IMR-90 (cell line): Measurements from ENCODE around the gene PF4V1. TPM values are rescaled to one million over a fixed set of nuclear protein-coding genes. Genes with fewer than 3 reads are reported as not detected.
A peak's percentile ranks its signal among the peaks of the same experiment; 100 is the strongest.

Source experiments
- ATAC-seq: fragments of 200-7000 bp; cut with Tn5 transposase; 2 replicates; pipeline ENCODE4 v1.9.1; 2020; ENCODE audit warnings: low read depth, mild to moderate bottlenecking, moderate library complexity
- BruUV-seq: library from RNA; stranded (reverse); fragments of 400-500 nt; replicated peaks from 2 replicates; lab custom pipeline; 2021; lab: Mats Ljungman, UMichigan
- CTCF ChIA-PET: fragments of 300-600 bp; formaldehyde crosslinking; extraction: SDS; loops from one replicate; lab custom pipeline; 2021; ENCODE audit warnings: antibody characterized with exemption; lab: Yijun Ruan, JAX
- POLR2A ChIA-PET: fragments of 300-600 bp; sonication (Branson Sonifier 250); formaldehyde crosslinking; loops from one replicate; lab custom pipeline; 2022; ENCODE audit warnings: antibody characterized with exemption; ENCODE audit not compliant: unreplicated experiment; lab: Charles Lee
- DNase-seq: peaks from one replicate; pipeline ENCODE4 v3.0.0; 2013
- H2AFZ ChIP-seq: replicated peaks from 2 replicates; pipeline ENCODE3; 2013; ENCODE audit warnings: low read length, mild to moderate bottlenecking; ENCODE audit not compliant: poor library complexity
- H2AK5ac ChIP-seq: 2 replicates; pipeline ENCODE4 v1.6.1; 2013; ENCODE audit warnings: low read depth, low read length, inconsistent platforms
- H2AK9ac ChIP-seq: replicated peaks from 2 replicates; pipeline ENCODE3; 2013; ENCODE audit warnings: mild to moderate bottlenecking, low read depth, low read length, moderate library complexity; ENCODE audit not compliant: poor library complexity
- H2BK120ac ChIP-seq: 2 replicates; pipeline ENCODE4 v1.6.1; 2013; ENCODE audit warnings: low read depth, low read length, inconsistent platforms
- H2BK15ac ChIP-seq: 3 replicates; pipeline ENCODE4 v1.6.1; 2013; ENCODE audit warnings: low read depth, low read length, inconsistent platforms
- H2BK20ac ChIP-seq: 2 replicates; pipeline ENCODE4 v1.6.1; 2013; ENCODE audit warnings: low read depth, mild to moderate bottlenecking, inconsistent platforms, low read length, moderate library complexity
- H2BK5ac ChIP-seq: 2 replicates; pipeline ENCODE4 v1.6.1; 2013; ENCODE audit warnings: mild to moderate bottlenecking, low read depth, low read length, inconsistent platforms; ENCODE audit not compliant: poor library complexity, severe bottlenecking
- H3K14ac ChIP-seq: replicated peaks from 2 replicates; pipeline ENCODE4 v1.6.1; 2013; ENCODE audit warnings: low read depth, low read length, inconsistent platforms
- H3K18ac ChIP-seq: 2 replicates; pipeline ENCODE4 v1.6.1; 2013; ENCODE audit warnings: low read depth, low read length, control low read depth
- H3K23ac ChIP-seq: 2 replicates; pipeline ENCODE4 v1.6.1; 2013; ENCODE audit warnings: low read depth, low read length, inconsistent platforms
- H3K27ac ChIP-seq: 2 replicates; pipeline ENCODE4 v1.5.1; 2013; ENCODE audit warnings: mild to moderate bottlenecking, control low read depth, low read length; ENCODE audit not compliant: insufficient read depth
- H3K27me3 ChIP-seq: 2 replicates; pipeline ENCODE4 v1.6.1; 2013; ENCODE audit warnings: low read length; ENCODE audit not compliant: control insufficient read depth, insufficient read depth
- H3K36me3 ChIP-seq: 2 replicates; pipeline ENCODE4 v1.6.1; 2013; ENCODE audit warnings: low read length, mixed read lengths; ENCODE audit not compliant: control insufficient read depth, insufficient read depth
- H3K4ac ChIP-seq: 2 replicates; pipeline ENCODE4 v1.6.1; 2013; ENCODE audit warnings: low read depth, low read length, inconsistent platforms
- H3K4me1 ChIP-seq: 2 replicates; pipeline ENCODE4 v1.6.1; 2013; ENCODE audit warnings: low read length, mixed read lengths; ENCODE audit not compliant: control insufficient read depth, insufficient read depth
- H3K4me2 ChIP-seq: 2 replicates; pipeline ENCODE4 v1.6.1; 2013; ENCODE audit warnings: low read depth, mild to moderate bottlenecking, control low read depth, low read length, moderate library complexity
- H3K4me3 ChIP-seq: 2 replicates; pipeline ENCODE4 v1.5.1; 2013; ENCODE audit warnings: low read depth, mild to moderate bottlenecking, control low read depth, low read length, moderate library complexity; ENCODE audit not compliant: insufficient read depth
- H3K56ac ChIP-seq: 2 replicates; pipeline ENCODE4 v1.6.1; 2013; ENCODE audit warnings: low read length, inconsistent platforms; ENCODE audit not compliant: insufficient read depth; ENCODE audit errors: extremely low read depth
- H3K79me1 ChIP-seq, 2 experiments: 2 replicates each; pipeline ENCODE4 v1.6.1; 2013; ENCODE audit warnings: low read length in 2 of 2, inconsistent platforms in 1 of 2, low read depth in 1 of 2
- H3K9ac ChIP-seq: 2 replicates; pipeline ENCODE4 v1.6.1; 2013; ENCODE audit warnings: low read depth, low read length, control low read depth
- H3K9me1 ChIP-seq: 2 replicates; pipeline ENCODE4 v1.6.1; 2013; ENCODE audit warnings: low read length, inconsistent platforms; ENCODE audit not compliant: insufficient read depth
- H3K9me3 ChIP-seq: 2 replicates; pipeline ENCODE4 v1.6.1; 2013; ENCODE audit warnings: low read length; ENCODE audit not compliant: control insufficient read depth, insufficient read depth
- H4K20me1 ChIP-seq: 2 replicates; pipeline ENCODE4 v1.6.1; 2013; ENCODE audit warnings: low read length, inconsistent platforms; ENCODE audit not compliant: insufficient read depth
- H4K5ac ChIP-seq: 2 replicates; pipeline ENCODE4 v1.6.1; 2013; ENCODE audit warnings: mild to moderate bottlenecking, low read depth, low read length, control low read depth
- H4K8ac ChIP-seq, 2 experiments: 2 replicates each; pipeline ENCODE4 v1.6.1; 2013; ENCODE audit warnings: low read depth in 2 of 2, low read length in 2 of 2, control low read depth in 1 of 2, inconsistent platforms in 1 of 2
- H4K91ac ChIP-seq: 2 replicates; pipeline ENCODE4 v1.6.1; 2013; ENCODE audit warnings: low read depth, low read length, inconsistent platforms; ENCODE audit not compliant: insufficient read depth
- RAD21 ChIP-seq: IDR thresholded peaks from 2 replicates; pipeline ENCODE4 v1.6.1; 2012; ENCODE audit warnings: low read length, improper control_type of control experiment
- WGBS, 2 experiments: methylation state at CpG; one replicate each; pipeline versions ENCODE4 v1.1.5 to v1.1.7; 2013; ENCODE audit warnings: missing lambda C conversion rate in 2 of 2; ENCODE audit not compliant: insufficient read length in 1 of 2; ENCODE audit errors: extremely low coverage in 2 of 2; 5-methylcytosine and 5-hydroxymethylcytosine counted together
- dilution Hi-C: fragments of 300-500 bp; cut with HindIII; formaldehyde crosslinking; loops from one replicate; pipeline ENCODE4 v1.14.3; 2018; ENCODE audit warnings: low sequenced_read_pairs; ENCODE audit not compliant: unreplicated experiment
- in situ Hi-C: fragments of 300-500 bp; cut with MboI; formaldehyde crosslinking; loops from 3 replicates; pipeline ENCODE4 v1.14.3; 2019; ENCODE audit warnings: low sequenced_read_pairs, inconsistent platforms, mixed read lengths
- intact Hi-C: fragments of 100-400 bp; cut with micrococcal nuclease; formaldehyde crosslinking; loops from 2 replicates; pipeline ENCODE4 v1.10.0; 2022
- polyA plus RNA-seq, 3 experiments: library from polyadenylated mRNA; depleted of rRNA; stranded (reverse); fragments of >200 nt; gene quantifications; 2 replicates each; pipeline ENCODE4 v1.2.3, GENCODE V29; 2012; ENCODE audit warnings: low replicate concordance in 1 of 3
- total RNA-seq: library from RNA; depleted of rRNA; stranded (reverse); fragments of >200 nt; gene quantifications from 2 replicates; pipeline ENCODE4 v1.2.3, GENCODE V29; 2012
- TF ChIP-seq, protein P1 (sequence below): fragments of 150-350 bp; IDR thresholded peaks from 2 replicates; pipeline ENCODE4 v1.6.1; 2016; ENCODE audit warnings: low read depth, mild to moderate bottlenecking, low read length, moderate library complexity, borderline replicate concordance

PF4V1 gene
- total and polyA plus RNA-seq, 2 of the 4 experiments (the other 2 are of a cell fraction): not detected

DNA sequence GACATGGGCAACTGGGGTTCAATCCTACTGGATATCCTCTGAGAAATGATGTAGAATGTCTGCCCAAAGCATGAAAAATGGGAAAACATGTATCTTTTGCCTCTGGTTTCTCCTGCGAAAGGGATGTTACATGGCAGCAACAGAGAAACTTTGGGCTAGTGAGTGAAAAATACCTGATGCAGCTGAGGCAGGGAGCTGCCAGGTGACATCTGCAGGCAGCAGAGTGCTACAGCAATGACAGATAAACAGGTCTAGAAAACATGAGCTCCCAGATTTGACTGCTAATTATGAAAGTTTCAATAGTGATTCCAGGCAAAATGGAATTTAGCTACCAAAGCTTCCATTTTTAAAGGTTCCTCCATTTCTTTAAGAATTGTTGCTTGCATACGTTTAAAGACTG lies 11.3 kb downstream of the PF4V1 start:
- no peak overlapping the region for H2BK15ac ChIP-seq
- no peaks in the 10 kb centered on the region for H3K36me3 ChIP-seq
- H3K79me1 ChIP-seq: no peaks in the 10 kb centered on the region
- H2BK5ac ChIP-seq: no peak overlapping the region
- H3K4ac ChIP-seq: no peak overlapping the region
- H4K91ac ChIP-seq: no peak overlapping the region
- intact Hi-C loops: loop anchor here (10.0 kb wide), 2 partner anchors 170 to 270 kb away; partner anchors contain the start of gene CXCL3
- H3K4me2 ChIP-seq: no peak overlapping the region
- dilution Hi-C loops: no loop called here
- no peaks in the 10 kb centered on the region for H3K9me3 ChIP-seq
- in situ Hi-C loops: no loop called here
- DNase-seq: no peak
- H3K4me3 ChIP-seq: no peak overlapping the region
- no peak overlapping the region for H2BK120ac ChIP-seq
- H3K27ac ChIP-seq: no peak overlapping the region
- H3K27me3 ChIP-seq: peaks cover 28% of the 10 kb centered on the region
- H3K23ac ChIP-seq: no peak overlapping the region
- POLR2A ChIA-PET: no interaction called here
- peaks cover 2% of the 10 kb centered on the region for H3K9me1 ChIP-seq
- no peak overlapping the region for H4K8ac ChIP-seq
- ATAC-seq: no peak
- no peak overlapping the region for H3K56ac ChIP-seq
- no peak overlapping the region for H3K14ac ChIP-seq
- H2AFZ ChIP-seq: no peak overlapping the region
- H3K4me1 ChIP-seq: peaks cover 12% of the 10 kb centered on the region
- no peak overlapping the region for H3K18ac ChIP-seq
- CTCF ChIA-PET: no interaction called here
- no peak overlapping the region for H2BK20ac ChIP-seq
- no peak overlapping the region for H2AK9ac ChIP-seq
- no peaks in the 10 kb centered on the region for H4K20me1 ChIP-seq
- no TSS peak for BruUV-seq
- H4K5ac ChIP-seq: no peak overlapping the region
- no peak overlapping the region for H3K9ac ChIP-seq
- TF ChIP-seq RAD21: 0 out of 2 replicates have a peak, but pooled peaks have one; percentile 7
- TF ChIP-seq, protein P1, sequence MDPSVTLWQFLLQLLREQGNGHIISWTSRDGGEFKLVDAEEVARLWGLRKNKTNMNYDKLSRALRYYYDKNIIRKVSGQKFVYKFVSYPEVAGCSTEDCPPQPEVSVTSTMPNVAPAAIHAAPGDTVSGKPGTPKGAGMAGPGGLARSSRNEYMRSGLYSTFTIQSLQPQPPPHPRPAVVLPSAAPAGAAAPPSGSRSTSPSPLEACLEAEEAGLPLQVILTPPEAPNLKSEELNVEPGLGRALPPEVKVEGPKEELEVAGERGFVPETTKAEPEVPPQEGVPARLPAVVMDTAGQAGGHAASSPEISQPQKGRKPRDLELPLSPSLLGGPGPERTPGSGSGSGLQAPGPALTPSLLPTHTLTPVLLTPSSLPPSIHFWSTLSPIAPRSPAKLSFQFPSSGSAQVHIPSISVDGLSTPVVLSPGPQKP: no peak
- WGBS, 2 experiments: 100% methylated on average over 1 of the region's 2 CpGs; no CpG with 5 or more reads in 1 of the 2 experiments
- no peak overlapping the region for H2AK5ac ChIP-seq
